HUES64 (cell line): ENCODE measurements around the gene NBPF11.
"Not testable (repeated sequence)": the region's sequence is repeated elsewhere in the genome, so short reads cannot be mapped to it uniquely, and the experiment has no call there.

Experiments
- H3K27ac ChIP-seq: 2 replicates; pipeline ENCODE4 v1.7.0; 2013; ENCODE audit warnings: low read depth, low read length, inconsistent platforms
- H3K27me3 ChIP-seq: 2 replicates; pipeline ENCODE4 v1.6.1; 2013; ENCODE audit warnings: mild to moderate bottlenecking, low read length; ENCODE audit not compliant: insufficient read depth
- H3K36me3 ChIP-seq: 2 replicates; pipeline ENCODE4 v1.6.1; 2013; ENCODE audit warnings: mild to moderate bottlenecking, low read length; ENCODE audit not compliant: insufficient read depth
- H3K4me1 ChIP-seq: 2 replicates; pipeline ENCODE4 v1.6.1; 2013; ENCODE audit warnings: mild to moderate bottlenecking, low read length, moderate library complexity; ENCODE audit not compliant: insufficient read depth
- H3K4me3 ChIP-seq: 2 replicates; pipeline ENCODE4 v1.5.1; 2013; ENCODE audit warnings: mild to moderate bottlenecking, low read length, moderate library complexity
- H3K9ac ChIP-seq: 2 replicates; pipeline ENCODE4 v1.6.1; 2013; ENCODE audit warnings: mild to moderate bottlenecking, low read depth, low read length
- H3K9me3 ChIP-seq: 2 replicates; pipeline ENCODE4 v1.6.1; 2013; ENCODE audit warnings: low read depth, low read length; ENCODE audit not compliant: insufficient read depth
- WGBS: fragments of 150-250, 120-280 bp; methylation state at CpG from one replicate; pipeline ENCODE4 v1.1.7; 2013; ENCODE audit warnings: missing lambda C conversion rate; 5-methylcytosine and 5-hydroxymethylcytosine counted together

Gene NBPF11

DNA sequence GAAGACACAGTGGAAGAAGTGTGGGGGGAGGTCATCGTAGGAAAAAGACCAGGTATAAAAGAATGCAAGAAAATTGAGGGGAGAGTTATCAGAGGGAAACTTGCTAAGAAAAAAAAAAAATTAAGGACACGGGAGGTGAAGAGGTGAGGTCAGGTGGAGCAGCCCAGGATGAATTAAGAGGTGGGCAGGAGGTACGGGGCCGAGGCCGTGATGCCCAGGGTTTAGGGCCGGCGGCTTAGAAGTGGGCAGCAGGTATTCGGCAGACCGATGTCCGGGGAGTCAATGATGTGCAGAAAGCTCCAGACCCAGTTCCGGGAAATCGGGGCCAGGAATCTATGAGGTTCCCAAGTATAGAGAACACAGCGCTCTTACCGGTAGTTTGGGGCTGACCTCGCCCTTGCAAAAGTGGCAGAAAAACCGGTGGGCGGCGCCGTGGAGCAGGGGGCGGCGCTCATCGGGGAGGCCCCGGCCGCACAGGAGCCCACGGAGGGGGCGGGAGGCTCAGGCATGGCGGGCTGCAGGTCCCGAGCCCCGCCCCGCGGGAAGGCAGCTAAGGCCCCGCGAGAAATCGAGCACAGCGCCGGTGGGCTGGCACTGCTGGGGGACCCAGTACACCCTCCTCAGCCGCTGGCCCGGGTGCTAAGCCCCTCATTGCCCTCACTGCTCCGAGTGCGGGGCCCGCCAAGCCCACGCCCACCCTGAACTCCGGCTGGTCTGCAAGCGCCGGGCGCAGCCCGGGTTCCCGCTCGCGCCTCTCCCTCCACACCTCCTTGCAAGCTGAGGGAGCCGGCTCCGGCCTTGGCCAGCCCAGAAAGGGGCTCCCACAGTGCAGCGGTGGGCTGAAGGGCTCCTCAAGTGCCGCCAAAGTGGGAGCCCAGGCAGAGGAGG, 73.2 kb downstream of the NBPF11 start:
- not testable (repeated sequence) for H3K4me3 ChIP-seq

DNA sequence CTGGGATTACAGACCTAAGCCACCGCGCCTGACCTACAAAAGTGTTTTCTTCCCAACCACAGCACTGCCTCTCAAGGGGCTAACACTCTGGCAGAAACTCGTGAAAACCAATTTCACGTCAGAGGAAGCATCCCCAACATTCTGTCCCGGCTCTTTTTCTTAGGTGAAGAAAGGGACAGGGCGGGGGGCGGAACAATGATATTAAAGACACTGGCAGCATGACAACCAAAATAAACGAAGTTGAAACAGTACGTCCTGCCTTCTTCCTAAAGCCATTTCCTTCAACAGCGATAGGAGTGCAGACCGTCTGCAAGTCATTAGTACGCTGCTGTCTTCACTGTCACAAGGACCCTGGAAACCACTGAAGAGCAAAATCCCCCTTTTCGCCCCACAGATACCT, 74.0 kb downstream of the NBPF11 start:
- H3K9ac ChIP-seq, H3K4me3 ChIP-seq, H3K9me3 ChIP-seq, H3K36me3 ChIP-seq, H3K27ac ChIP-seq, H3K27me3 ChIP-seq, H3K4me1 ChIP-seq: not testable (repeated sequence)
- no CpG with 5 or more reads among the region's 13 CpGs for WGBS

More for the DNA sequence above, 73.2 kb downstream of the NBPF11 start:
- no CpG with 5 or more reads among the region's 54 CpGs for WGBS
- H3K36me3 ChIP-seq, H3K4me1 ChIP-seq, H3K27ac ChIP-seq, H3K9me3 ChIP-seq, H3K27me3 ChIP-seq, H3K9ac ChIP-seq: not testable (repeated sequence)

DNA sequence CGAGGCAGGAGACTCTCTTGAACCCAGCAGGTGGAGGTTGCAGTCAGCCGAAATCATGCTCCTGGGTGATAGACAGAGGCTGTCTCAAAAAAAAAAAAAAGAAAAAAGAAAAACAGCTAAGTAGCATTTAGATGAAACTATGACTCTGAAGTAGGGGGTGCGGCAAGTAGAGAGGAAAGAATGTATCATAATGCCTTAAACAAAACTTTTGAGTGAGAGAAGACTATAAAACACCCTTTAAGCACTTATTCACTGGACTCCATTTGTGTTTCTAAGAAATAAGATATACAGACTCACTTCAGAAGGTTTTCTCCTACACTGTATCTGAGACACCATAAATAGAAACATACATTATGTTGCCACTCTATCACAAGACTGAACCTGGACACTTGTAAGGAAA, 74.6 kb downstream of the NBPF11 start:
- not testable (repeated sequence) for H3K27ac ChIP-seq, H3K4me3 ChIP-seq, H3K4me1 ChIP-seq, H3K9me3 ChIP-seq, H3K36me3 ChIP-seq, H3K9ac ChIP-seq, H3K27me3 ChIP-seq
- WGBS = no CpG with 5 or more reads among the region's 3 CpGs

DNA sequence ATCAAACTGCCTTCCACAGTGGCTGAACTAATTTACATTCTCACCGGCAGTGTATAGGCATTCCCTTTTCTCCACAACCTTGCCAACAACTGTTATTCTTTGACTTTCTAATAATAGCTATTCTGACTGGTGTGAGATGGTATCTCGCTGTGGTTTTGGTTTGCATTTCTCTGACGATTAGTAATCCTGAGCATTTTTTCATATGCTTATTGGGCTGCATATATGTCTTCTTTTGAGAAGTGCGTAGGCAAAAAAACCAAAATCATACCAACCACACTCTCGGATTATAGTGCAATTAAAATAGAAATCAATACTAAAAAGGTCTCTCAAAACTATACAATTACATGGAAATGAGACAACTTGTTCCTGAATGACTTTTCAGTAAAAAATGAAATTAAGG, 78.7 kb downstream of the NBPF11 start:
- H3K36me3 ChIP-seq, H3K9ac ChIP-seq, H3K27ac ChIP-seq, H3K27me3 ChIP-seq, H3K4me1 ChIP-seq, H3K4me3 ChIP-seq, H3K9me3 ChIP-seq: not testable (repeated sequence)
- WGBS = no CpG with 5 or more reads among the region's 5 CpGs

DNA sequence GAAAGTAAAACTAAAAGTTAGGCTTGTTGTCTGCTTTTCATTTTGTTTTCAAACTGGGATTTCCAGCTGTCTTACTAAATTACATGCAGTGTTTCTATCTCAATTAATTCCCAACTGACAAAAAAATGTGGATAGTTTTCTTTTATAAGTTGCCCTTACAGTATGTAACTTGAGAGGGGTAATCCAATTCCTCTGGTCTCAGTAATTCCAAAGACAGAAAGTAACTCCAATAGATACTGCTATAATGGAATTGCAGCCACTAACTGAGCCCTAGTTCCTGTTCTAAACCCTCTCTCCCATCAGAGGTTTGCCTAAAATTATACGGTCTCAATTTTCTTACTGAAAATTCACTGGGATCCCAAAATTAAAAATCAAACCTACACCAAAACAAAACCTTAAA, 83.5 kb downstream of the NBPF11 start:
- WGBS = no CpG with 5 or more reads among the region's 1 CpG
- H3K4me3 ChIP-seq, H3K27ac ChIP-seq, H3K4me1 ChIP-seq, H3K27me3 ChIP-seq, H3K36me3 ChIP-seq, H3K9me3 ChIP-seq, H3K9ac ChIP-seq: not testable (repeated sequence)

DNA sequence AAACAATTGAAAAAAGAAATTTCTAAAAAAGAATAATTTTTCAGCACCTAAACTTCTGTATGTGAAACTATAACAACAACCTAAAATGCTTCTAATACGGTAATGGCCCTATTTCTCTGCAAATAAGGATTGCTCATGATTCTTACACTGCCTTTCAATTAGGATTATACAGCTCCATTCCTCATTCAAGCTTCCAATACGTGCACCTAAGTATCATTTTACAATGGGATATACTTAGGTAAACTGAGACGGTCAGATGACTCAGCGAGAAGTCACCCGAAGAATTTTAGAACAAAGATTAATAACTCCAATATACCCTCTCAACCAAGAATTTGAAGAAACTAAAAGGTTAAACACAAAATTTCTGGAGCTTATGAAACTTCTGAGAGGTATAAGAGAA, 83.9 kb downstream of the NBPF11 start:
- WGBS = no CpG with 5 or more reads among the region's 5 CpGs
- H3K27ac ChIP-seq, H3K9ac ChIP-seq, H3K36me3 ChIP-seq, H3K27me3 ChIP-seq, H3K4me3 ChIP-seq, H3K4me1 ChIP-seq, H3K9me3 ChIP-seq: not testable (repeated sequence)

DNA sequence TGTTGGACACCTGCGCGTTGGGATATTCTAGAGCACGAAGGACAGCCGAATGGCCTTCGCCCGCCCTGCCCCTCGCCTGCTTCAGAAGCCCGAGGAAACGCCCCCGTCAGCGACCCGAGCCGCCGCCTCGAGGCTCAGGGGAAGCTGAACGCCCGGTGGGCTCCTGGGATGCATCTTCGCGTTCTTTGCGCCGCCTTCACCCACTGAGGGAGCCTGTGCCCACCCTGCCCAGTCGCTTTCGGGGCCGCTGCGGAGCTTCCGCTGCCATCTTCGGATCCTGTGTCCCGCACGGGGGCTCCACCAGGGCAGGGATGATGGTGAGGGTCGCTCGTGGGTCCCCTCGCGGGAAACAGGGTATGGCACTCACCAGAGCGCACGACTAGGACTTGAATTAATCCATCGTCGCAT, 91.8 kb downstream of the NBPF11 start:
- not testable (repeated sequence) for H3K9me3 ChIP-seq, H3K4me3 ChIP-seq, H3K36me3 ChIP-seq, H3K4me1 ChIP-seq, H3K27me3 ChIP-seq, H3K9ac ChIP-seq, H3K27ac ChIP-seq
- 94% methylated on average over 28 of the region's 37 CpGs for WGBS

DNA sequence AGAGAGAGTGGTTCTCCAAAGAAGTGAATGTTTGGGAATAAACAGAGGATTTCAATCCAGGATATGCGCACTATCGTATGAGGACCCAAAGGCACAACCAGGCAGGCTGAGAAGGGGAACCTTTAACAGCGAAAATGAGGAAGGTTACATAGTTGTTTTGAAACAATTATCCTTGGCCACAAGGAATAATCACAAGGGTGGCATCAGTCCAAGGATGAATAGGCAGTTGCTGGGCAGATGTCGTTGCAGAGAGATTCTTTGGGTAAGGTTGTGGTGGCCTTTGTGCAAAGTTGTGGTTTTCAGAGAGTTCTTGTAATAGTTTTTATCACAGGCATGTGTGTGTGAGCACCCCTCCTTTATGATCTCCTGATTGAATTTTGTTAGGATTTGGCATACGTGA, 94.7 kb downstream of the NBPF11 start:
- WGBS = 91% methylated on average over 3 of the region's 5 CpGs
- not testable (repeated sequence) for H3K9ac ChIP-seq, H3K27ac ChIP-seq, H3K4me1 ChIP-seq, H3K9me3 ChIP-seq, H3K27me3 ChIP-seq, H3K36me3 ChIP-seq, H3K4me3 ChIP-seq
